Measurements from ENCODE around the gene ABI3BP.

Gene ABI3BP

DNA sequence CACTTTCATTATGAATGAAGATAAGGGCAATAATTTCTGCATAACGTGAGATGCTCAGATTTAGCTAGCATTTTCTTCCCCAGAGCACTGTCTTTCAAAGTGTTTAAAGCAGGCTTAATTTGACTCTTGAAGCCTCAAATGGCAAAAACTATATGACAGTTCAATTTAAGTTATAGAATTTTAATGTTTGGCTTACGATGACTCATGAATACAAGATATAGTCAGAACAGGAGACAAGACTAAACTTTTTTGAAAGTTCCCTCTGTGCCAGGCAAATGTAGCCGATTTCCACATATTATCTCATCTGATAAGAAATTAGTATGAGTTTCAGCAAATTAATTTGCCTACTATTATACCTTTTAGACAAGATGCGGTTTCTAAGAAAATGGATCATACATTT, 19.6 kb downstream of the ABI3BP start:
- H3K9me3 ChIP-seq, result no peaks in the 10 kb centered on the region
- TF ChIP-seq, protein P1, sequence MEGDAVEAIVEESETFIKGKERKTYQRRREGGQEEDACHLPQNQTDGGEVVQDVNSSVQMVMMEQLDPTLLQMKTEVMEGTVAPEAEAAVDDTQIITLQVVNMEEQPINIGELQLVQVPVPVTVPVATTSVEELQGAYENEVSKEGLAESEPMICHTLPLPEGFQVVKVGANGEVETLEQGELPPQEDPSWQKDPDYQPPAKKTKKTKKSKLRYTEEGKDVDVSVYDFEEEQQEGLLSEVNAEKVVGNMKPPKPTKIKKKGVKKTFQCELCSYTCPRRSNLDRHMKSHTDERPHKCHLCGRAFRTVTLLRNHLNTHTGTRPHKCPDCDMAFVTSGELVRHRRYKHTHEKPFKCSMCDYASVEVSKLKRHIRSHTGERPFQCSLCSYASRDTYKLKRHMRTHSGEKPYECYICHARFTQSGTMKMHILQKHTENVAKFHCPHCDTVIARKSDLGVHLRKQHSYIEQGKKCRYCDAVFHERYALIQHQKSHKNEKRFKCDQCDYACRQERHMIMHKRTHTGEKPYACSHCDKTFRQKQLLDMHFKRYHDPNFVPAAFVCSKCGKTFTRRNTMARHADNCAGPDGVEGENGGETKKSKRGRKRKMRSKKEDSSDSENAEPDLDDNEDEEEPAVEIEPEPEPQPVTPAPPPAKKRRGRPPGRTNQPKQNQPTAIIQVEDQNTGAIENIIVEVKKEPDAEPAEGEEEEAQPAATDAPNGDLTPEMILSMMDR (IDR thresholded peaks at IDR 0.05), result no peak
- no peaks in the 10 kb centered on the region for H3K36me3 ChIP-seq
- no peak overlapping the region for H3K27ac ChIP-seq
- H3K4me1 ChIP-seq (ENCODE audit: control insufficient read depth in 1 of 2, insufficient read depth in 1 of 2, low read depth in 1 of 2, low read length in 1 of 2), result no peaks in the 10 kb centered on the region
- H3K4me3 ChIP-seq (ENCODE audit: low read depth in 1 of 2, low read length in 1 of 2), result no peak overlapping the region
- no peaks in the 10 kb centered on the region for H3K27me3 ChIP-seq

DNA sequence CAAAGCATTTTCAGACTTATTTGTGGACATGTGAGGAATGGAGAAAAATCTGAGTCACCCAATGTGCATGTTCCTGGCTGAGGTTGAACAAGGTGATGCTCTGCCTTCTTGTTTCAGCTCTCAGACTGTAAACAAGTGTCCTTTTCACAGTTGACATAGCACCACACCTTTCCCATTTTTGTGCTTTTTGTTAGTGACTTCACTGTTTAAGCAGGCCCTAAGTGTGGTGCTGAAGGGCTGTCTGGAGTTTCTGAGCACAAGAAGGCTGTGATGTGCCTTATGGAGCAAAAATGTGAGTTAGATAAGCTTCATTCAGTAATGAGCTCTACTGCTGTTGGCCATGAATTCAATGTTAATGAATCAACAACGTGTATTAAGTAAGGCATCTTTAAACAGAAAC, 20.4 kb downstream of the ABI3BP start:
- TF ChIP-seq, protein P1 (IDR thresholded peaks at IDR 0.05), result no peak
- no peak overlapping the region for H3K27ac ChIP-seq
- H3K27me3 ChIP-seq, result no peaks in the 10 kb centered on the region
- no peaks in the 10 kb centered on the region for H3K4me1 ChIP-seq (ENCODE audit: control insufficient read depth in 1 of 2, insufficient read depth in 1 of 2, low read depth in 1 of 2, low read length in 1 of 2)
- no peaks in the 10 kb centered on the region for H3K36me3 ChIP-seq
- no peak overlapping the region for H3K4me3 ChIP-seq (ENCODE audit: low read depth in 1 of 2, low read length in 1 of 2)
- no peaks in the 10 kb centered on the region for H3K9me3 ChIP-seq

GRCh38 chr3:100972301-100972844, 20.8 kb downstream of the ABI3BP start:
- Histone ChIP-seq H3K4me1 (ENCODE audit: control insufficient read depth in 1 of 2, insufficient read depth in 1 of 2, low read depth in 1 of 2, low read length in 1 of 2) (no peaks in the 10 kb centered on the region), H3K27ac (no peak overlapping the region), H3K4me3 (ENCODE audit: low read depth in 1 of 2, low read length in 1 of 2) (no peak overlapping the region), H3K9me3 (no peaks in the 10 kb centered on the region), H3K36me3 (no peaks in the 10 kb centered on the region), H3K27me3 (no peaks in the 10 kb centered on the region)
- TF ChIP-seq, protein P1 (IDR thresholded peaks at IDR 0.05), result no peak

DNA sequence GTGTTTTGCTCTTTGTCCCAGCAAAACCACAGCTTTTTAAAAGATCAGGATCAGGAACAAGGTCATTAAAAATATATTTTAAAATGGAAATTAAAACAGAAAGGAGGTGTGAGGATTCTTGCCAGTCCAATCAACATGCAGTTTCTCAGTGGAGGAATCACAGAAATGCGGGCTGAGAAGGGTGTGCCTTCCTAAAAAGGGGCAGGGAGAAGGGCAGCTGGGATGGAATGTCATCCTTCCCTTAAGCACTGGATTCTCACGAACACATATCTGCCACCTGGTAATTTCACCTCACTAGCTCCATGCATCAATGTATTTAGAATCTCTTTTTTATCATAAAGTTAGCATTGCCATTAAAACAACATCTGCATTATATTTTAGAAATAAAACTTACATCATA, 21.4 kb downstream of the ABI3BP start:
- no peaks in the 10 kb centered on the region for H3K27me3 ChIP-seq

GRCh38 chr3:100970477-100970990, 22.7 kb downstream of the ABI3BP start:
- H3K27me3 ChIP-seq, result no peaks in the 10 kb centered on the region
- H3K36me3 ChIP-seq, result no peaks in the 10 kb centered on the region
- TF ChIP-seq, protein P1 (IDR thresholded peaks at IDR 0.05), result no peak
- H3K9me3 ChIP-seq, result no peaks in the 10 kb centered on the region
- H3K27ac ChIP-seq, result no peak overlapping the region
- H3K4me1 ChIP-seq (ENCODE audit: control insufficient read depth in 1 of 2, insufficient read depth in 1 of 2, low read depth in 1 of 2, low read length in 1 of 2), result no peaks in the 10 kb centered on the region
- H3K4me3 ChIP-seq (ENCODE audit: low read depth in 1 of 2, low read length in 1 of 2), result no peak overlapping the region

More for the DNA sequence above, 21.4 kb downstream of the ABI3BP start:
- Histone ChIP-seq H3K4me3 (ENCODE audit: low read depth in 1 of 2, low read length in 1 of 2) (no peak overlapping the region), H3K4me1 (ENCODE audit: control insufficient read depth in 1 of 2, insufficient read depth in 1 of 2, low read depth in 1 of 2, low read length in 1 of 2) (no peaks in the 10 kb centered on the region), H3K36me3 (no peaks in the 10 kb centered on the region), H3K9me3 (no peaks in the 10 kb centered on the region), H3K27ac (no peak overlapping the region)
- TF ChIP-seq, protein P1 (IDR thresholded peaks at IDR 0.05), result no peak

All from neutrophil (primary cell).